Measurements from ENCODE around the gene B3GNT3. TPM values are rescaled to one million over a fixed set of nuclear protein-coding genes. Genes with fewer than 3 reads are reported as not detected.
A peak's percentile ranks its signal among the peaks of the same experiment; 100 is the strongest.

Gene B3GNT3
- total RNA-seq (1 to 10 TPM in 1 of 2 donors, under 1 TPM in 1; 0.42 to 1.9 TPM), polyA plus RNA-seq (1 to 10 TPM in 1 of 2 donors, not detected in 1; 4.5 TPM)
- long read RNA-seq, donor 1, partial matches to known transcripts: 0 of 2 reads
- long read RNA-seq, donor 1, other reads (novel, unspliced or antisense): 1 of 2 reads
- long read RNA-seq, donor 2: 0 reads

GRCh38 chr19:17794731-17795494, at the start of gene B3GNT3:
Gene B3GNT3 (plus strand): TSS chr19:17795138. CDS start chr19:17807808, 12,670 bp downstream.
- ATAC-seq (ENCODE audit: low FRiP score): no peak
- 5 to 9% methylated on average over 49 to 50 of the region's 50 CpGs for WGBS, 2 donors
- Histone ChIP-seq H3K27me3 (ENCODE audit: control insufficient read depth in 1 of 2, insufficient read depth in 2 of 2, low read length in 1 of 2) (no peaks in the 10 kb centered on the region), H3K4me1 (ENCODE audit: control insufficient read depth in 1 of 2, insufficient read depth in 2 of 2, low read length in 2 of 2) (no peaks in the 10 kb centered on the region), H3K9me3 (ENCODE audit: control insufficient read depth, low read length) (no peaks in the 10 kb centered on the region), H3K27ac (ENCODE audit: low read depth in 1 of 2, low read length in 2 of 2) (no peak within 1 kb of the TSS), H3K4me3 (ENCODE audit: low read length in 2 of 2) (no peak within 1 kb of the TSS), H3K36me3 (ENCODE audit: control insufficient read depth in 1 of 2, insufficient read depth in 2 of 2, low read length in 1 of 2) (no peaks in the 10 kb centered on the region)
- DNase-seq: peak; percentile 60 to 83
- intact Hi-C loops (cut with DNase I): no loop called here

GRCh38 chr19:17747205-17748098, 47.5 kb upstream of the B3GNT3 start:
- DNase-seq (peak; percentile 96 to 97), ATAC-seq (ENCODE audit: low FRiP score) (peak; percentile 96)
- Histone ChIP-seq H3K4me3 (ENCODE audit: low read length in 2 of 2) (peak overlapping the region in 1 of 2 donors; percentile 13), H3K36me3 (ENCODE audit: control insufficient read depth in 1 of 2, insufficient read depth in 2 of 2, low read length in 1 of 2) (no peaks in the 10 kb centered on the region), H3K27me3 (ENCODE audit: control insufficient read depth in 1 of 2, insufficient read depth in 2 of 2, low read length in 1 of 2) (no peaks in the 10 kb centered on the region), H3K27ac (ENCODE audit: low read depth in 1 of 2, low read length in 2 of 2) (no peak overlapping the region), H3K9me3 (ENCODE audit: control insufficient read depth, low read length) (no peaks in the 10 kb centered on the region), H3K4me1 (ENCODE audit: control insufficient read depth in 1 of 2, insufficient read depth in 2 of 2, low read length in 2 of 2) (no peaks in the 10 kb centered on the region)
- intact Hi-C loops (cut with DNase I): no loop called here
- 7 to 8% methylated on average over 61 to 75 of the region's 75 CpGs for WGBS, 2 donors

GRCh38 chr19:17748884-17749638, 45.9 kb upstream of the B3GNT3 start:
- intact Hi-C loops (cut with DNase I): no loop called here
- DNase-seq (no peak), ATAC-seq (ENCODE audit: low FRiP score) (no peak)
- Histone ChIP-seq H3K27ac (ENCODE audit: low read depth in 1 of 2, low read length in 2 of 2) (no peak overlapping the region), H3K27me3 (ENCODE audit: control insufficient read depth in 1 of 2, insufficient read depth in 2 of 2, low read length in 1 of 2) (no peaks in the 10 kb centered on the region), H3K4me3 (ENCODE audit: low read length in 2 of 2) (no peak overlapping the region), H3K36me3 (ENCODE audit: control insufficient read depth in 1 of 2, insufficient read depth in 2 of 2, low read length in 1 of 2) (no peaks in the 10 kb centered on the region), H3K4me1 (ENCODE audit: control insufficient read depth in 1 of 2, insufficient read depth in 2 of 2, low read length in 2 of 2) (no peaks in the 10 kb centered on the region), H3K9me3 (ENCODE audit: control insufficient read depth, low read length) (no peaks in the 10 kb centered on the region)
- 80 to 81% methylated on average over 6 of the region's 6 CpGs for WGBS, 2 donors

- H3K9me3 ChIP-seq (ENCODE audit: control insufficient read depth, low read length): no peaks in the 10 kb centered on the region
- H3K36me3 ChIP-seq (ENCODE audit: control insufficient read depth in 1 of 2, insufficient read depth in 2 of 2, low read length in 1 of 2): no peaks in the 10 kb centered on the region
- H3K27ac ChIP-seq (ENCODE audit: low read depth in 1 of 2, low read length in 2 of 2): no peak overlapping the region
- H3K4me3 ChIP-seq (ENCODE audit: low read length in 2 of 2): no peak overlapping the region
- DNase-seq (no peak), ATAC-seq (ENCODE audit: low FRiP score) (no peak)
- 27 to 28% methylated on average over 8 of the region's 8 CpGs for WGBS, 2 donors
- intact Hi-C loops (cut with DNase I): no loop called here
- H3K4me1 ChIP-seq (ENCODE audit: control insufficient read depth in 1 of 2, insufficient read depth in 2 of 2, low read length in 2 of 2): no peaks in the 10 kb centered on the region
- no peaks in the 10 kb centered on the region for H3K27me3 ChIP-seq (ENCODE audit: control insufficient read depth in 1 of 2, insufficient read depth in 2 of 2, low read length in 1 of 2)
Measured at GRCh38 chr19:17749912-17750317, 45.0 kb upstream of the B3GNT3 start.

- WGBS, 2 donors: 68 to 69% methylated on average over 28 of the region's 28 CpGs
Measured at GRCh38 chr19:17751103-17751911, 43.6 kb upstream of the B3GNT3 start, which contains the start of gene FCHO1. Gene FCHO1 (plus strand): TSS chr19:17751477. CDS start chr19:17755165, 3,688 bp downstream.

GRCh38 chr19:17751912-17752273, 43.0 kb upstream of the B3GNT3 start:
- Histone ChIP-seq H3K27me3 (ENCODE audit: control insufficient read depth in 1 of 2, insufficient read depth in 2 of 2, low read length in 1 of 2) (no peaks in the 10 kb centered on the region), H3K36me3 (ENCODE audit: control insufficient read depth in 1 of 2, insufficient read depth in 2 of 2, low read length in 1 of 2) (no peaks in the 10 kb centered on the region), H3K9me3 (ENCODE audit: control insufficient read depth, low read length) (no peaks in the 10 kb centered on the region), H3K4me1 (ENCODE audit: control insufficient read depth in 1 of 2, insufficient read depth in 2 of 2, low read length in 2 of 2) (no peaks in the 10 kb centered on the region), H3K4me3 (ENCODE audit: low read length in 2 of 2) (no peak overlapping the region), H3K27ac (ENCODE audit: low read depth in 1 of 2, low read length in 2 of 2) (no peak overlapping the region)
- DNase-seq: no peak
- intact Hi-C loops (cut with DNase I): no loop called here
- ATAC-seq (ENCODE audit: low FRiP score): no peak
- WGBS, 2 donors: 80 to 85% methylated on average over 2 of the region's 2 CpGs

More at GRCh38 chr19:17751103-17751911, 43.6 kb upstream of the B3GNT3 start, which contains the start of gene FCHO1:
- ATAC-seq (ENCODE audit: low FRiP score): no peak
- intact Hi-C loops (cut with DNase I): no loop called here
- DNase-seq: peak in 1 of 2 donors; percentile 74
- no peaks in the 10 kb centered on the region for H3K36me3 ChIP-seq (ENCODE audit: control insufficient read depth in 1 of 2, insufficient read depth in 2 of 2, low read length in 1 of 2)
- H3K27ac ChIP-seq (ENCODE audit: low read depth in 1 of 2, low read length in 2 of 2): no peak within 1 kb of the TSS
- H3K4me1 ChIP-seq (ENCODE audit: control insufficient read depth in 1 of 2, insufficient read depth in 2 of 2, low read length in 2 of 2): no peaks in the 10 kb centered on the region
- H3K27me3 ChIP-seq (ENCODE audit: control insufficient read depth in 1 of 2, insufficient read depth in 2 of 2, low read length in 1 of 2): no peaks in the 10 kb centered on the region
- no peaks in the 10 kb centered on the region for H3K9me3 ChIP-seq (ENCODE audit: control insufficient read depth, low read length)
- H3K4me3 ChIP-seq (ENCODE audit: low read length in 2 of 2): no peak within 1 kb of the TSS

DNA sequence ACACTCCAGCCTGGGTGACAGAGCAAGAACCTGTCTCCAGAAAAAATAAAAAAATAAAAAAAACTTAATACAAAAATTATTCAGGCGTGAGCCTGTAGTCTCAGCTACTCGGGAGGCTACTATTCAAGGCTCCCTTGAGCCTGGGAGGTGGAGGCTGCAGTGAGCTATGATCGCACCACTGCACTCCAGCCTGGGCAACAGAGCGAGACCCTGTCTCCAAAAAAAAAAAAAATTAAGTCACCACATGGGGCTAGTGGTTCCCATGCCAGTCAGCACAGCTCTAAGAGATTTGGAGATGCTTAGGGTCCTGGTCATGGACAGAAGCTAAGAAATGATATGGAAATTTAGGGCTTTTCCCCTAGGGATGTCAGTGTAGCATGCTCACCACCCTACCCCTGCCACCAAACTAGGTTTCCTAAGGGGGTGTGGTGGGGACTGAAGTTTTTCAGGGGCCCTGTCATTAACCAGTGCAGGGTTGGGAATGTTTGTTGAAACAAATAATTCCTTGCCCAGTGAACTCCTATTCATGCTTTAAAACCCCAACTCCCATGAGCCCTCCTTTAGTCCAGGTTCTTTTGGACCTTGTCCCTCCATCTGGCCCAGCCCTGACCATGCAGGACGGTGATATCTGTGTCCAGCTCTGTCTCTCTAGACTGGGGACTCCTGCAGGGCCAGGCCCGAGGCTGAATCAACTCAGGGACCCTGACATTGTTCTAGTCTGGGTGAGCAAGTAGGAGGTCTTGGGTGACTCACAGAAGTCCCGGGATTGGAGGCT, 41.9 kb upstream of the B3GNT3 start:
- Histone ChIP-seq H3K9me3 (ENCODE audit: control insufficient read depth, low read length) (no peaks in the 10 kb centered on the region), H3K4me3 (ENCODE audit: low read length in 2 of 2) (no peak overlapping the region), H3K27ac (ENCODE audit: low read depth in 1 of 2, low read length in 2 of 2) (no peak overlapping the region), H3K27me3 (ENCODE audit: control insufficient read depth in 1 of 2, insufficient read depth in 2 of 2, low read length in 1 of 2) (no peaks in the 10 kb centered on the region), H3K4me1 (ENCODE audit: control insufficient read depth in 1 of 2, insufficient read depth in 2 of 2, low read length in 2 of 2) (no peaks in the 10 kb centered on the region), H3K36me3 (ENCODE audit: control insufficient read depth in 1 of 2, insufficient read depth in 2 of 2, low read length in 1 of 2) (no peaks in the 10 kb centered on the region)
- DNase-seq (no peak), ATAC-seq (ENCODE audit: low FRiP score) (no peak)
- 85 to 91% methylated on average over 7 of the region's 7 CpGs for WGBS, 2 donors
- intact Hi-C loops (cut with DNase I): no loop called here
